ENCODE data around the gene CRACDL. TPM values are rescaled to one million over a fixed set of nuclear protein-coding genes. Genes with fewer than 3 reads are reported as not detected.

CRACDL gene
- total RNA-seq, 1 donor from 2014 or later = 0.12 TPM

DNA sequence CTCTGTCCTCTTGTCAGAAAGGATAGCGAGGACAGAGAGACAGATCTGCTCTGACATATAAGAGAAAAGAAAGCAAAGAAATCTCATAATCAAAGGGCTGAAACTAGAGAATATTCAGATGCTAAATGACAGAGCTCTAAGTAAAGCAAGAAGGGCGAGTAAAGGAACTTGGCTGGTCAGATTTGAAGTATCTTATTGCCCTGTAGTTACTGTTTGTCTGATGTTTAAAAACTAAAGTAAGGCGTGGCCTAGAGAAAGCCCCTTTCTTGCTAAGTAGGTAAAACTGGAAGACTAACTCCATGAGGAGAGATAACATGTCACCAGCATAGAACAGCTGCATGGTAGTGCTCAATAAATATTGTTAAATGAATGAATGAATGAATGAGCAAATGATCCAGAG is 70.0 kb downstream of the CRACDL start:
- Mint-ChIP-seq H3K4me3 (no peak overlapping the region), H3K27me3 (peaks cover 12% of the 10 kb centered on the region), H3K9me3 (peaks cover 5% of the 10 kb centered on the region), H3K4me1 (no peaks in the 10 kb centered on the region), H3K36me3 (ENCODE audit: low read depth) (no peaks in the 10 kb centered on the region), H3K27ac (no peak overlapping the region)
- DNase-seq = peak; percentile 41
- intact Hi-C loops (cut with micrococcal nuclease) = no loop called here

- H3K27me3 Mint-ChIP-seq = peaks cover 26% of the 10 kb centered on the region
- intact Hi-C loops (cut with micrococcal nuclease) = no loop called here
- peak; percentile 31 for DNase-seq
- H3K4me1 Mint-ChIP-seq = no peaks in the 10 kb centered on the region
- H3K36me3 Mint-ChIP-seq (ENCODE audit: low read depth) = no peaks in the 10 kb centered on the region
- H3K9me3 Mint-ChIP-seq = peaks cover 32% of the 10 kb centered on the region
- no peak overlapping the region for H3K4me3 Mint-ChIP-seq
- no peak overlapping the region for H3K27ac Mint-ChIP-seq
Observed at GRCh38 chr2:98861601-98862000, 74.4 kb downstream of the CRACDL start.

DNA sequence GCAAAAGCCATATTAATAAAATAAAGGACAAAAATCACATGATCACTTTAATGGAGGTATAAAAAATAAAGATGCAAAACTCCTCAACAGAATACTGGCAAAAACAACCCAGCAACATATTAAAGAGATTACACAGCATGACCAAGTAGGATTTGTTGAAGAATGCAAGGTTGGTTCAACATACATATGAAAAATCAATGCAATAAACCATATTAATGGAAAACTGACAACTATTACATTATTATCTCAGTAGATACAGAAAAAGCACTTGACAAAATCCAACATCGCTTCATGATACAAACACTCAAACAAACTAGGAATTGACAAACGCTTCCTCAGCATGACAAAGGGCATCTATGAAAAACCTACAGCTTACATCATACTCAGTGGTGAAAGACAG is 76.7 kb downstream of the CRACDL start:
- Mint-ChIP-seq H3K27me3 (peaks cover 38% of the 10 kb centered on the region), H3K4me3 (no peak overlapping the region), H3K36me3 (ENCODE audit: low read depth) (no peaks in the 10 kb centered on the region), H3K9me3 (peaks cover 43% of the 10 kb centered on the region), H3K4me1 (no peaks in the 10 kb centered on the region), H3K27ac (no peak overlapping the region)
- intact Hi-C loops (cut with micrococcal nuclease) = no loop called here
- no peak for DNase-seq

DNA sequence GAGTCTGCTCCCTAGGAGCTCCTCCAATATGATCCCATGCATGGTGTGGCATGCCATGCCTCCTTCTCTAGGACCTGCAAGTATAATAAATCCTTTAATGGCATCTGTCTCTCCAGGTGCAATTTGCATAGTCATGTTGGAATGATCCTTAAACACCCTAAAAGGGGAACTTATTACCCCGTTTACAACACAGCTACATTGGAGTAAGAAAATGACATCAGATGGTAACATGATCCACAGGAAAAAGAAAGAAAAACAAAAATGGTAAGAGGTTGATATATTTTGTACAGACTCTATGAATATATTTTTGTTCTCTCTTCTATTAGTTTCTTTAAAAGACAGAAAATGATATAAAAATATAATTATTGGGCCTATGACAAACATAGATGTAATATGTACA is 79.0 kb downstream of the CRACDL start:
- Mint-ChIP-seq H3K27me3 (peaks cover 43% of the 10 kb centered on the region), H3K27ac (no peak overlapping the region), H3K9me3 (peaks cover 39% of the 10 kb centered on the region), H3K4me3 (no peak overlapping the region), H3K36me3 (ENCODE audit: low read depth) (no peaks in the 10 kb centered on the region), H3K4me1 (peaks cover 2% of the 10 kb centered on the region)
- intact Hi-C loops (cut with micrococcal nuclease) = no loop called here
- DNase-seq = peak; percentile 29

GRCh38 chr2:98854682-98855081 is 81.3 kb downstream of the CRACDL start:
- Mint-ChIP-seq H3K9me3 (peaks cover 29% of the 10 kb centered on the region), H3K27me3 (peaks cover 57% of the 10 kb centered on the region), H3K4me3 (no peak overlapping the region), H3K27ac (no peak overlapping the region), H3K36me3 (ENCODE audit: low read depth) (no peaks in the 10 kb centered on the region), H3K4me1 (peaks cover 2% of the 10 kb centered on the region)
- DNase-seq = no peak
- intact Hi-C loops (cut with micrococcal nuclease) = no loop called here

- intact Hi-C loops (cut with micrococcal nuclease) = no loop called here
- Mint-ChIP-seq H3K27ac (no peak overlapping the region), H3K9me3 (peaks cover 15% of the 10 kb centered on the region), H3K4me3 (no peak overlapping the region), H3K4me1 (peaks cover 2% of the 10 kb centered on the region), H3K36me3 (ENCODE audit: low read depth) (no peaks in the 10 kb centered on the region), H3K27me3 (peaks cover 50% of the 10 kb centered on the region)
- DNase-seq = no peak
Observed at GRCh38 chr2:98852932-98853331, 83.1 kb downstream of the CRACDL start.

- H3K4me3 Mint-ChIP-seq = no peak overlapping the region
- H3K9me3 Mint-ChIP-seq = peaks cover 5% of the 10 kb centered on the region
- DNase-seq = no peak
- H3K36me3 Mint-ChIP-seq (ENCODE audit: low read depth) = no peaks in the 10 kb centered on the region
- H3K4me1 Mint-ChIP-seq = peaks cover 2% of the 10 kb centered on the region
- H3K27me3 Mint-ChIP-seq = peaks cover 34% of the 10 kb centered on the region
- intact Hi-C loops (cut with micrococcal nuclease) = no loop called here
- no peak overlapping the region for H3K27ac Mint-ChIP-seq
Observed at GRCh38 chr2:98850074-98850473, 86.0 kb downstream of the CRACDL start.

GRCh38 chr2:98849113-98849512 is 86.9 kb downstream of the CRACDL start:
- H3K9me3 Mint-ChIP-seq = no peaks in the 10 kb centered on the region
- H3K36me3 Mint-ChIP-seq (ENCODE audit: low read depth) = no peaks in the 10 kb centered on the region
- peaks cover 2% of the 10 kb centered on the region for H3K4me1 Mint-ChIP-seq
- intact Hi-C loops (cut with micrococcal nuclease) = no loop called here
- no peak overlapping the region for H3K4me3 Mint-ChIP-seq
- H3K27me3 Mint-ChIP-seq = peaks cover 34% of the 10 kb centered on the region
- no peak overlapping the region for H3K27ac Mint-ChIP-seq
- DNase-seq = no peak

- no peaks in the 10 kb centered on the region for H3K9me3 Mint-ChIP-seq
- DNase-seq = peak; percentile 27
- intact Hi-C loops (cut with micrococcal nuclease) = no loop called here
- H3K27me3 Mint-ChIP-seq = peaks cover 38% of the 10 kb centered on the region
- no peak overlapping the region for H3K4me3 Mint-ChIP-seq
- H3K36me3 Mint-ChIP-seq (ENCODE audit: low read depth) = no peaks in the 10 kb centered on the region
- no peak overlapping the region for H3K27ac Mint-ChIP-seq
- H3K4me1 Mint-ChIP-seq = peaks cover 2% of the 10 kb centered on the region
Observed at GRCh38 chr2:98847853-98848252, 88.2 kb downstream of the CRACDL start.

DNA sequence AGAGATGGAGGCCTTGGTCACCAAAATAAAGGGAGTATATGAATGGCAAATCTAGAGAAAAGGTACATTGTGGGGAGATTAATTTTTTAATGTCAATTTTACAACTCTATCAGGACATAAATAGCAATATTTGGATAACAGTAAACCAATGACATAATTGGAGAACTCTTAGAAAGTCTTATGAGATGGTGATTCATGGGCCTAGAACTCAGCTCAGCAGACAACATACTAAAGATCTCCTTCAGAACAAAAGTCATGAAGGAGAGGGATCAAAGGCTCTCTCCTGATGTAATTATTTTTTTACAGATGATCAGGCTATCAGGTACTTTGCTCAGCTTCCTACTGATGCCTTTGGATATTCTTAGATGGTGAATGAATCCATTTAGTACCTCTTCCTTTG is 90.0 kb downstream of the CRACDL start:
- no peak overlapping the region for H3K27ac Mint-ChIP-seq
- H3K36me3 Mint-ChIP-seq (ENCODE audit: low read depth) = no peaks in the 10 kb centered on the region
- H3K4me1 Mint-ChIP-seq = no peaks in the 10 kb centered on the region
- H3K9me3 Mint-ChIP-seq = no peaks in the 10 kb centered on the region
- no peak for DNase-seq
- intact Hi-C loops (cut with micrococcal nuclease) = no loop called here
- H3K27me3 Mint-ChIP-seq = peaks cover 37% of the 10 kb centered on the region
- H3K4me3 Mint-ChIP-seq = no peak overlapping the region

DNA sequence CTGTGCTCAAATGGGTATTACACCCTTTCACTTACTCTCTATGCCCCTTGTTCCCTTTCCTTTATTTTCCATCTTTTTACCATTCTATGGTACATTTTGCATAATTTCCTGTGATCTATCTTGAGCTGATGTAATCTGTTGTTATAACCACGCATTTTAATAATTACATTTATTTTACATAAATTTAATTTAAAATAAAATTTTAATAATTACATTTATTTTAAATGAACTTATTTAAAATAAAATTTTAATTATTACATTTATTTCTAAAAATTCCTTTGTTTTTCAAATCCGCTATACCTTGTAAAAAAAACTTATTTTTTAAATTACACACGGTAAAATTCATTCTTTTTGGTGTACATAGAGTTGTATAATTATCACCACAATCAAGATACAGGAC is 93.9 kb downstream of the CRACDL start:
- H3K27ac Mint-ChIP-seq = no peak overlapping the region
- intact Hi-C loops (cut with micrococcal nuclease) = no loop called here
- no peak overlapping the region for H3K4me3 Mint-ChIP-seq
- H3K4me1 Mint-ChIP-seq = peaks cover 1% of the 10 kb centered on the region
- peaks cover 37% of the 10 kb centered on the region for H3K27me3 Mint-ChIP-seq
- H3K9me3 Mint-ChIP-seq = no peaks in the 10 kb centered on the region
- no peaks in the 10 kb centered on the region for H3K36me3 Mint-ChIP-seq (ENCODE audit: low read depth)
- DNase-seq = no peak

DNA sequence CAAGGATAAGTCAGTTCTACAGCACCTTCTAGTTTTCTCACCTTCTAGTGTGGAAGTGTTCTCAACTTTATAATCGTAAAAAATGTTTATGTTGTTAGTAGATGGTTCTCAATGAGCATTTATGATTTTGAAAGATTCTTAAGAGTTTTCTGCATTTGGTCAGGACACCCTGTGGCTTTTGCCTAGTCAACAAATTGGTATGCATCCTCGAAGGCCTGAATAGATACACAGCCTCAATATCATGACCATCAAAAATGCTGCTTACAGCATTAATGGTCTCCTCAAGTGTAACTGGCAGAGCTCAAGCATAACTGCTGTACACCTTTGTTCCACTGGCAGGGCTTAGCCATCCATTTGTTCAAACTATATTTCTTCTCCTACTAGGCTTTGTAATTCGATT is 96.7 kb downstream of the CRACDL start:
- Mint-ChIP-seq H3K4me1 (peaks cover 19% of the 10 kb centered on the region), H3K4me3 (no peak overlapping the region), H3K27ac (no peak overlapping the region), H3K9me3 (no peaks in the 10 kb centered on the region), H3K36me3 (ENCODE audit: low read depth) (no peaks in the 10 kb centered on the region), H3K27me3 (peaks cover 36% of the 10 kb centered on the region)
- intact Hi-C loops (cut with micrococcal nuclease) = loop anchor here (5.0 to 10.0 kb wide), 3 partner anchors 228 to 653 kb away; partner anchors contain the start of gene REV1
- no peak for DNase-seq

DNA sequence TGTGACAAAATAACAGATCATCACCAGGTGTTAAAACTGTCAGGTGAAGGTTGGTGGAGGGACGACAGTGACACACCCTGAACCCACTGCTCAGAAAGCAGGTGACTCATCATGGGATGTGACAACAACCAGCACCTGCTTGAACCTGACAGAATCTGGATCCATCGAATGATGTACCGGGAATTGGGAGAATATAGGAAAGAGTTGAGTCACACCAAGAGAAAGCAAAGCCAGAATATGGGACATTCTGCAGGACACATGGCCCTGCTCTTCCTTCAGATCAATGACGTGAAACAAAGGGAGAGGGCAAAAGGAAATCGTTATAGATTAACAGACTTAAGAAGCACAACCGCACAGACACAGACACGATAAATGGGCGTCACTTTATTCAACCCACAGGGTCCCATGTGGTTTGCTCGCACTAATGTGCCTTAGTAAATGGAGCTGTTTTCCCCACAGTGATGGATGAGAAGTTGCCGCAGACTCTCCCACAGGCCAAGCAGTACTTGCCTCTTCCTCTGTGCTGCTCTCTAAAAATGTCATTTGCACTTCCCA is 100.1 kb downstream of the CRACDL start:
- Mint-ChIP-seq H3K4me1 (peaks cover 40% of the 10 kb centered on the region), H3K4me3 (peak overlapping the region; percentile 56), H3K36me3 (ENCODE audit: low read depth) (no peaks in the 10 kb centered on the region), H3K27me3 (peaks cover 11% of the 10 kb centered on the region), H3K27ac (peak overlapping the region; percentile 76), H3K9me3 (no peaks in the 10 kb centered on the region)
- DNase-seq = peak; percentile 80
- intact Hi-C loops (cut with micrococcal nuclease) = loop anchor here (2.0 to 10.0 kb wide), 5 partner anchors 99 to 656 kb away; partner anchors contain the start of gene REV1

DNA sequence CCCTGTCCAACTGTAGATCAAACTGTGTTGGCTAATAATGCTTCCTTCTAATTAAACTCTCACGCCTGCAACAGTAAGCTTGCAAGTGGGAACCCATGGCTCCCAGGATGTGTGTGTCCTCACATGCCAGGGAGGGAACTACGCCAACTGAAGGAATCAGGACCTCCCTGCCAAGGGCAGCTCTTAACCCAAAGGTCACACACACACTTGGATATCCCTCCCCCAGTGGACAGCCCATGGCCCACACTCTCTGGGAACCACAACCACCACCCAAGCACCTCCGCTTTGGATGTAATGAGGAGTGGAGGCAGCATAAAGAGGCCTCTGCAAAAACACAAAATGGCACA is 102.1 kb downstream of the CRACDL start:
- Mint-ChIP-seq H3K27ac (no peak overlapping the region), H3K4me3 (no peak overlapping the region), H3K9me3 (no peaks in the 10 kb centered on the region), H3K27me3 (peaks cover 2% of the 10 kb centered on the region), H3K36me3 (ENCODE audit: low read depth) (no peaks in the 10 kb centered on the region), H3K4me1 (peaks cover 56% of the 10 kb centered on the region)
- no peak for DNase-seq
- intact Hi-C loops (cut with micrococcal nuclease) = loop anchor here (2.0 to 10.0 kb wide), 2 partner anchors 341 to 421 kb away; no protein-coding TSS in a partner anchor
